ENCODE measurements around the gene GPSM1. TPM values are rescaled to one million over a fixed set of nuclear protein-coding genes. Genes with fewer than 3 reads are reported as not detected.

GPSM1 gene
- total RNA-seq, 1 donor from 2014 or later = 82.2 TPM

- Mint-ChIP-seq H3K4me1 (ENCODE audit: low read depth) (no peaks in the 10 kb centered on the region), H3K4me3 (ENCODE audit: low read depth) (no peak overlapping the region), H3K9me3 (ENCODE audit: low read depth) (no peaks in the 10 kb centered on the region), H3K27ac (peak overlapping the region; percentile 18), H3K27me3 (no peaks in the 10 kb centered on the region), H3K36me3 (ENCODE audit: insufficient read depth) (no peaks in the 10 kb centered on the region)
- no peak for TF ChIP-seq CTCF (IDR thresholded peaks at IDR 0.05; ENCODE audit: unreplicated experiment)
- DNase-seq (ENCODE audit: low spot score, unreplicated experiment) = no peak
Observed at GRCh38 chr9:136306211-136307208, 20.8 kb upstream of the GPSM1 start.

GRCh38 chr9:136307215-136307750 lies 20.1 kb upstream of the GPSM1 start:
- Mint-ChIP-seq H3K4me1 (ENCODE audit: low read depth) (no peaks in the 10 kb centered on the region), H3K27ac (no peak overlapping the region), H3K27me3 (no peaks in the 10 kb centered on the region), H3K36me3 (ENCODE audit: insufficient read depth) (no peaks in the 10 kb centered on the region), H3K4me3 (ENCODE audit: low read depth) (no peak overlapping the region), H3K9me3 (ENCODE audit: low read depth) (no peaks in the 10 kb centered on the region)
- DNase-seq (ENCODE audit: low spot score, unreplicated experiment) = no peak
- no peak for TF ChIP-seq CTCF (IDR thresholded peaks at IDR 0.05; ENCODE audit: unreplicated experiment)

GRCh38 chr9:136308006-136308701 lies 19.2 kb upstream of the GPSM1 start:
- no peaks in the 10 kb centered on the region for H3K4me1 Mint-ChIP-seq (ENCODE audit: low read depth)
- no peak for TF ChIP-seq CTCF (IDR thresholded peaks at IDR 0.05; ENCODE audit: unreplicated experiment)
- no peaks in the 10 kb centered on the region for H3K36me3 Mint-ChIP-seq (ENCODE audit: insufficient read depth)
- H3K4me3 Mint-ChIP-seq (ENCODE audit: low read depth) = no peak overlapping the region
- no peaks in the 10 kb centered on the region for H3K9me3 Mint-ChIP-seq (ENCODE audit: low read depth)
- H3K27ac Mint-ChIP-seq = no peak overlapping the region
- DNase-seq (ENCODE audit: low spot score, unreplicated experiment) = no peak
- H3K27me3 Mint-ChIP-seq = no peaks in the 10 kb centered on the region

DNA sequence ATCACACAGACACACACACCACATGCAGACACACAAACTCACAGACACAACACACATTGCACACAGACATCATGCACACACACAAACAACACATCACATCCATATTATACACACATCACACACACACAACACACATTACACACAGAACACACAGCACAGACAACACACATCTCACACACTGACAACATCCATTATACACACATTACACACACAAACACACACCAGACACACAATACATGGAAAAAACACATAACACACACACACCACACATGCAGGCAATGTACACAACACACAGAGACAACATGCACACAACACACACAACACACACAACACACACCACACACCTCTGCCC lies 18.7 kb upstream of the GPSM1 start:
- TF ChIP-seq CTCF (IDR thresholded peaks at IDR 0.05; ENCODE audit: unreplicated experiment) = no peak
- H3K36me3 Mint-ChIP-seq (ENCODE audit: insufficient read depth) = no peaks in the 10 kb centered on the region
- H3K4me3 Mint-ChIP-seq (ENCODE audit: low read depth) = no peak overlapping the region
- H3K27me3 Mint-ChIP-seq = no peaks in the 10 kb centered on the region
- DNase-seq (ENCODE audit: low spot score, unreplicated experiment) = no peak
- no peaks in the 10 kb centered on the region for H3K4me1 Mint-ChIP-seq (ENCODE audit: low read depth)
- H3K27ac Mint-ChIP-seq = no peak overlapping the region
- no peaks in the 10 kb centered on the region for H3K9me3 Mint-ChIP-seq (ENCODE audit: low read depth)

DNA sequence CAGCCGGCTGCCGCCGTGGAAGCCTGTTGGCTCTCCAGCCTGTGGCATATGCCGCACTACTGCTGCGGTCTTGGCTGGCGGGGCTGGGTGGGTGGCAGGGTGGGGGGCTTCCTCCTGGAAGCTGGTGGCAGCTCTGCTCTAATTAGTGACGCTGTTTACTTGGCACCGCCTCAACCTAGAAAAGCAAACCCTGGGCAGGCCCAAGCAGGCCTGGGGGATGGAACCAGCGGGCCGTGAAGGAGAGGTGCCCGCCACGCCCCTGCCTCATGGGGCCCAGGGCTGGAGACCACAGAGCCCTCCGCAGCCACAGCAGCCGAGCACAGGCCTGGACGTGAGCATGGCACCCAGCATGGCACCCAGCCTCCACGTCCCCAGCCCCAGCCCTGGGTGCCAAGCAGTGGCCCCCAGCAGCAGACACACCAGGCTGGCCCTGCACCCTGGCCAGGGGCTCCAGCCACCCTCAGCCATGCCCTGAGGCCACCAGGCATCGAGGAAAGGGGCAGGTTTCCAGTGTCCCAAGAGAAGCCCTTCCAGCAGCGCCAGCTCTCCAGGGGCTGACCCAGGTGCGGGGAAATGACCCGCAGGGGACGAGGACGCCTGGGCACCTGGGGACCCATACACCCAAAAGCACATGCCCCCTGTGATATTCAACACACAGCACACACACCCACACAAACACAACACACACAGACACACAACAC lies 18.1 kb upstream of the GPSM1 start:
- Mint-ChIP-seq H3K4me1 (ENCODE audit: low read depth) (no peaks in the 10 kb centered on the region), H3K9me3 (ENCODE audit: low read depth) (no peaks in the 10 kb centered on the region), H3K27ac (no peak overlapping the region), H3K36me3 (ENCODE audit: insufficient read depth) (no peaks in the 10 kb centered on the region), H3K4me3 (ENCODE audit: low read depth) (no peak overlapping the region), H3K27me3 (no peaks in the 10 kb centered on the region)
- DNase-seq (ENCODE audit: low spot score, unreplicated experiment) = no peak
- TF ChIP-seq CTCF (IDR thresholded peaks at IDR 0.05; ENCODE audit: unreplicated experiment) = no peak

Measured in progenitor cell of endocrine pancreas (in vitro differentiated cells).